AG09319 (cell line): ENCODE measurements around the gene EPYC.
A peak's percentile ranks its signal among the peaks of the same experiment; 100 is the strongest.

Experiments used
- DNase-seq: peaks from one replicate; pipeline ENCODE4 v3.0.0-alpha.2; 2010; ENCODE audit warnings: low read depth; ENCODE audit errors: extremely low read depth
- TF ChIP-seq, protein P1 (sequence below): IDR thresholded peaks from 2 replicates; pipeline ENCODE4 v1.5.1; 2011; ENCODE audit warnings: low read depth, mild to moderate bottlenecking, inconsistent platforms, low read length, moderate library complexity

The EPYC gene

DNA sequence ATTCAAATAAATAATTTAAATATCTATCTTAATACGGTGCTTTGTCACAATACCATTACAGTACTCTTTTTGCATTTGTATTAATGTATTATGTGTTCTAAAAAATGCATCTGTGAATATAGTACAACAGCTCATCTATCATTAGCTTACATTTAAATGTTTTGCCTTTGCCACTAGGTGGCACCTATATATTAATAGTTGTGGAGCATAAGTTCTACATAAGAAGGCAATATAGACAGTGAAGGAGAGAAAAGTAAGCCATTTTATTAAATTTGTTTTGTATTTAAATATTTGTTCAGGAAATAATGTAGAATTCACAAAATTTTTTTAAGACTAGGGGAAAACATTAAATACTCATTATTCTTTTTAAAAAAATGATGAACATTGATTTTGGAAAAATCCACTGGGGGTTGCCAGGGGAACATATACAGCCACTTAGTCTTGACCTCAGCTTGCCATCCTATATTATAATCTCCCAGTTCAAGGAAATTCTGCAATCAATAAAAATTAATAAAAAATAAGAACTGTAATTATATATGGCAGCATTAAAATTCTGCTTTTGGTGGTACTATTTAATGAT, 59.6 kb downstream of the EPYC start:
- no peak for DNase-seq
- TF ChIP-seq, protein P1, sequence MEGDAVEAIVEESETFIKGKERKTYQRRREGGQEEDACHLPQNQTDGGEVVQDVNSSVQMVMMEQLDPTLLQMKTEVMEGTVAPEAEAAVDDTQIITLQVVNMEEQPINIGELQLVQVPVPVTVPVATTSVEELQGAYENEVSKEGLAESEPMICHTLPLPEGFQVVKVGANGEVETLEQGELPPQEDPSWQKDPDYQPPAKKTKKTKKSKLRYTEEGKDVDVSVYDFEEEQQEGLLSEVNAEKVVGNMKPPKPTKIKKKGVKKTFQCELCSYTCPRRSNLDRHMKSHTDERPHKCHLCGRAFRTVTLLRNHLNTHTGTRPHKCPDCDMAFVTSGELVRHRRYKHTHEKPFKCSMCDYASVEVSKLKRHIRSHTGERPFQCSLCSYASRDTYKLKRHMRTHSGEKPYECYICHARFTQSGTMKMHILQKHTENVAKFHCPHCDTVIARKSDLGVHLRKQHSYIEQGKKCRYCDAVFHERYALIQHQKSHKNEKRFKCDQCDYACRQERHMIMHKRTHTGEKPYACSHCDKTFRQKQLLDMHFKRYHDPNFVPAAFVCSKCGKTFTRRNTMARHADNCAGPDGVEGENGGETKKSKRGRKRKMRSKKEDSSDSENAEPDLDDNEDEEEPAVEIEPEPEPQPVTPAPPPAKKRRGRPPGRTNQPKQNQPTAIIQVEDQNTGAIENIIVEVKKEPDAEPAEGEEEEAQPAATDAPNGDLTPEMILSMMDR = peak; percentile 43

DNA sequence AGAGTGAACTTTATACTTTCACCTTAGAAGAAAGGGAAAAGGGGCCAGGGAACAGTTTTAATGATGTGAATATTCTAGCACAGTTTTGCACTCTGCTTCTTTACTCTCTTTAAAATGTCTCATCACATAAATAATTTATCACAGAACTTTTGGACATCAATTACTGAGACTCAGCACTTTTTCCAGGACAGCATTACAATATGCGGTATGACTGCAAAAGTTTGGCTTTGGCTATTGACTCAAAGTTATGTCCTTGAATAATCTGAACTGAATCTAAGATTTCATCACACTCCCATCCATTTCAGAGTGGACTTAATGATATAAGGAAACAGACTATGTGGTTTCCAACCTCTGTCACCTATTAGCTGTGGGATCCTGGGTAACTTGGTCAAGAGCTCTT, 61.5 kb downstream of the EPYC start:
- DNase-seq = no peak
- TF ChIP-seq, protein P1 = no peak

DNA sequence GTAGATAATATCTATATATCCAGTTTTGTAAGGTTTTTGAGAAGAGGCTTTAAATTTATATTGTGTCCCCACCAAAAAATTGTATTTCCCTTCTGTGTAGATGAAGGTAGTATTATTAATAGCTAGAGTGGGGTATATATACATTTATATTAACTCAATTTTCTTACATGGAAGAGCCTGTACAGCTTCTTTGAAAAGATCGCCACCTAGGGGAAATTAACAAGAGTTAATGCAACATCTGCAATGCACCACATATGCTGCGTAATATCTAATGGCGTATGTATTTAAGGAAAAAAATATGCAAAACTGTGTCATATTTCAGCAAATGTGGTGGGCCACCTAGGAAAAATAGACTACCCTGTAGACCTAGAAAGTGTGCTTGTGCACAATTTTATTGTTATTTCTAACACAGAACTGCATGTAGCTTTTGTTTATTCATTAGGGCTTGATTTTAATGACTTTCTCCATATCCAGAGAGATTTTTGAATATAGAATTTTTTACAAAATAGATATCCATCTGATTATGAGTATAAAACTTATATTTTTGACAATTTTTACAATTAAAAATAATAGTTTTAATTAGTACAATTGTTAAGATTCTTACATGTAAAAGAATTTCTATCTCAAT, 63.8 kb downstream of the EPYC start:
- TF ChIP-seq, protein P1 = peak; percentile 66
- DNase-seq = no peak

DNA sequence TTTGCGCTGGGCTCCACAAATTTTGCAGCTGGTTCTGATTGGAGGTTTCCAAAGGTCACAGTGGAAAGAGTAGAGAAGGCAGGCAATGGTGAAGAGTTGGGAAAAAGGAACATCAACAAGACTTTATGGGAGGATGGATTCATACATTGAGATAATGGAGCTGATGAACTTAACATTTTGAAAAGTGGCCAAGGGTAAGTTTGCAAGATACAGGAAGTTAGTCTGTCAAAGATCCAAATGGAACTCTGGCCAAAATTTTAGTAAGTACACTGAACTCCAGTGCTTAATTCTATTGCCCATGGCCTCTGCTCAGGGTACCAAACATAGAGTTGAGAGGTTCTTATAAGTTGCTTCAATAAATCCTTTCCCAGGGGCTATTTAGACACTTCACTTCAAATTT, 65.4 kb downstream of the EPYC start:
- TF ChIP-seq, protein P1 = no peak
- DNase-seq = no peak

DNA sequence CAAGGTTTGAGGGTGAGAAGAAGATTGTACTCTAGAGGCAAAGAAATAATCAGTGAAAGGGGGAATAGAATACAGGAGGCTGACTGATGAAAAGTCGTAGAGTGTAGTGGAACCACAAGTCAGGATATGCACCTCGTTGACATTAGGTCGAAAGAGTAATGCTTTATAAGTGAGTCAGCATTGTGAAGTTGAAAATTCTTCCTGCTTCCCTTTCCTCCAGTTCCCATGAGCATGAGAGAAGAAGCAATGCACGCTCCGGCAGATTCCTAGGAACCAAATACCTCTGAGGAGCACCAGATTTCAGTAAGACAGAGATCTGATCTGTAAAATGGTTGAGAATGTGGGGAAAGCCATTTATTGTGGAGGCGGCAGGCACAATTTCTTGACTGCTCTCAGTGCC, 66.3 kb downstream of the EPYC start:
- DNase-seq = no peak
- TF ChIP-seq, protein P1 = no peak

DNA sequence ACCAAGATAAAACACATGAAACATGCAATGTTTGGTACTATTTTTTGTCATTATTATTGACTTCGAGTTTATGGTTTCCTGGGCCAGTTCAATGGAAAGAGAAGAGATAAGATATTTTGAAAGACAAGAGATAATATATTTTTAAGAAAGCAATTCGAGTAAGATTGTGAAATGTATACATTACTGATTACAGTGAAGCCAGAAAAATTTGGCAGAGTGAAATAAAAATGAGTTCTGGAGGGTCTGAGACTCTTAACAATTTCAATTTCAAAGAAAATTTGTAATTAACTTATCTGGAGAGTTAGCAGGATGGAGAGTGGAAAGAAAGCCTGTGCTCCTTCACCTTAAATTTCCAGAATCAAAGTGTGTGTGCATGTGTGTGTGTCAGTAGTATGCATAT, 67.1 kb downstream of the EPYC start:
- no peak for DNase-seq
- TF ChIP-seq, protein P1 = no peak

DNA sequence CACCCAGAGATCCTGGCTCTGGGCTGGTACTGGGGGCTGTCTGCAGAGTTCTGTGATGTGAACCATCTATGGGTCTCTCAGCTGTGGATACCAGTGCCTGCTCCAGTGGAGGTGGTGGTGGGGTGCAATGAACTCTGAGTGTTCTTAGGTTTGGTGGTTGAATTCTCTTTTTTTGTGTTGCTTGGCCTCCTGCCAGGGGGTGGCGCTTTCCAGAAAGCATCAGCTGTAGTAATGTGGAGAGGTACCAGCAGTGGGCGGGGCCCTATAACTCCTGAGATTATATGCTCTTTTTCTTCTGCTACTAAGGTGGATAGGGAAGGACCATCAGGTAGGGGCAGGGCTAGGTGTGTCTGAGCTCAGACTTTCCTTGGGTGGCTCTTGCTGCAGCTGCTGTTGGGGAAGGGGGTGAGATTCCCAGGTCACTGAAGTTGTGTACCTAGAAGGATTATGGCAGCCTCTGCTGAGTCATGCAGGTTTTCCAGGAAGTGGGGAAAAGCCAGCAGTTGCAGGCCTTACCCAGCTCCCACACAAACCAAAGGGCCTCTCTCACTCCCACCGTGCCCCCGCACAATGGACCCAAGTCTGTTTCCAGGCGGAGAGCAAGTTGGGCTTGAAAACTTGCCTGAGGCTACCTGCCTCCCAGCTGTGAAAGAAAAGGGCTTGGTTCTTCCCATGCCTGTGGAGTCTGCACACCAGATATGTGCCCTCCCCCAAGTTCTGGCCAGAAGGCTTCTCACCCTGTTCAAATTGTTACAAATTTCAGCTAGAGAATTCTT, 68.4 kb downstream of the EPYC start:
- TF ChIP-seq, protein P1 = no peak
- no peak for DNase-seq
